RWPE2 (cell line): ENCODE data around the gene RIN1.

Source experiments
- ATAC-seq: fragments of 200-7000 bp; cut with Tn5 transposase; 3 replicates; pipeline ENCODE4 v1.9.1; 2021; ENCODE audit warnings: low read depth
- DNase-seq: peaks from one replicate; pipeline ENCODE4 v3.0.0-alpha.2; 2020; ENCODE audit warnings: low spot score
- H3K27ac ChIP-seq: fragments of 450-650 bp; 2 replicates; pipeline ENCODE4 v1.5.1; 2017; ENCODE audit warnings: mild to moderate bottlenecking; ENCODE audit not compliant: poor library complexity, severe bottlenecking
- H3K27me3 ChIP-seq: fragments of 250-450 bp; sonication (Bioruptor Pico); 2 replicates; pipeline ENCODE4 v1.5.1; 2021; ENCODE audit warnings: mild to moderate bottlenecking, moderate library complexity; ENCODE audit not compliant: insufficient read depth, poor library complexity, severe bottlenecking
- H3K36me3 ChIP-seq: fragments of 250-450 bp; sonication (Bioruptor Pico); 2 replicates; pipeline ENCODE4 v1.5.1; 2020; ENCODE audit warnings: low read depth, mild to moderate bottlenecking, moderate library complexity
- H3K4me1 ChIP-seq: fragments of 250-450 bp; sonication (Bioruptor Pico); 2 replicates; pipeline ENCODE4 v1.5.1; 2021; ENCODE audit warnings: mild to moderate bottlenecking, moderate library complexity; ENCODE audit not compliant: insufficient read depth, poor library complexity, severe bottlenecking
- H3K4me3 ChIP-seq: fragments of 250-450 bp; sonication (Bioruptor Pico); 2 replicates; pipeline ENCODE4 v1.5.1; 2021; ENCODE audit warnings: mild to moderate bottlenecking, moderate library complexity; ENCODE audit not compliant: severe bottlenecking
- H3K9me3 ChIP-seq: fragments of 250-450 bp; sonication (Bioruptor Pico); 2 replicates; pipeline ENCODE4 v1.5.1; 2021; ENCODE audit warnings: mild to moderate bottlenecking, moderate library complexity; ENCODE audit not compliant: severe bottlenecking
- CTCF ChIP-seq: fragments of 450-650 bp; IDR thresholded peaks from one replicate; pipeline ENCODE4 v1.5.1; 2017; ENCODE audit warnings: mild to moderate bottlenecking, moderate library complexity; ENCODE audit not compliant: poor library complexity, severe bottlenecking

RIN1 gene

GRCh38 chr11:66340596-66341501, 4.6 kb upstream of the RIN1 start:
- H3K27ac ChIP-seq, result no peak overlapping the region
- peaks cover 28% of the 10 kb centered on the region for H3K36me3 ChIP-seq
- peaks cover 52% of the 10 kb centered on the region for H3K4me1 ChIP-seq
- no peak for ATAC-seq
- H3K9me3 ChIP-seq, result no peaks in the 10 kb centered on the region
- H3K4me3 ChIP-seq, result no peak overlapping the region
- H3K27me3 ChIP-seq, result no peaks in the 10 kb centered on the region
- peak; percentile 48 for DNase-seq
- TF ChIP-seq CTCF, result no peak

GRCh38 chr11:66339686-66340483, 3.7 kb upstream of the RIN1 start:
- peak; percentile 38 for DNase-seq

GRCh38 chr11:66339162-66339675, 3.0 kb upstream of the RIN1 start:
- no peak for TF ChIP-seq CTCF
- ATAC-seq (peak; percentile 66), DNase-seq (peak; percentile 90)
- H3K27ac ChIP-seq, result peak overlapping the region; percentile 95
- H3K4me1 ChIP-seq, result peaks cover 52% of the 10 kb centered on the region
- H3K27me3 ChIP-seq, result no peaks in the 10 kb centered on the region
- H3K4me3 ChIP-seq, result no peak overlapping the region
- H3K36me3 ChIP-seq, result peaks cover 41% of the 10 kb centered on the region
- H3K9me3 ChIP-seq, result no peaks in the 10 kb centered on the region

More at GRCh38 chr11:66339686-66340483, 3.7 kb upstream of the RIN1 start:
- Histone ChIP-seq H3K36me3 (peaks cover 34% of the 10 kb centered on the region), H3K4me1 (peaks cover 50% of the 10 kb centered on the region), H3K27me3 (no peaks in the 10 kb centered on the region), H3K9me3 (no peaks in the 10 kb centered on the region), H3K4me3 (no peak overlapping the region), H3K27ac (peak overlapping the region; percentile 95)
- no peak for TF ChIP-seq CTCF
- ATAC-seq, result no peak

- Histone ChIP-seq H3K4me1 (peaks cover 46% of the 10 kb centered on the region), H3K27me3 (no peaks in the 10 kb centered on the region), H3K4me3 (no peak overlapping the region), H3K27ac (peak overlapping the region; percentile 95), H3K9me3 (no peaks in the 10 kb centered on the region), H3K36me3 (peaks cover 46% of the 10 kb centered on the region)
- ATAC-seq (no peak), DNase-seq (no peak)
- no peak for TF ChIP-seq CTCF
Measured at GRCh38 chr11:66338276-66339161, 2.3 kb upstream of the RIN1 start.
